Immature natural killer cell (primary cell): ENCODE results near the gene GRIA3. TPM values are rescaled to one million over a fixed set of nuclear protein-coding genes. Genes with fewer than 3 reads are reported as not detected.

ENCODE experiments used
- DNase-seq, 3 donors: peaks; one replicate each; pipeline ENCODE4 v3.0.0; 2022; ENCODE audit warnings: mixed read lengths in 1 of 3
- H3K27ac Mint-ChIP-seq, 6 donors: one replicate each; pipeline ENCODE4 v1.8.0; 2020; ENCODE audit warnings: mixed read lengths in 6 of 6, mild to moderate bottlenecking in 5 of 6, inconsistent platforms in 4 of 6, moderate library complexity in 3 of 6
- H3K27me3 Mint-ChIP-seq, 3 donors: one replicate each; pipeline ENCODE4 v1.8.0; 2020 to 2021; ENCODE audit warnings: low read depth in 3 of 3, mild to moderate bottlenecking in 3 of 3, mixed read lengths in 3 of 3, moderate library complexity in 3 of 3, inconsistent platforms in 1 of 3
- H3K36me3 Mint-ChIP-seq, 3 donors: one replicate each; pipeline ENCODE4 v1.8.0; 2020; ENCODE audit warnings: mixed read lengths in 3 of 3, inconsistent platforms in 2 of 3, mild to moderate bottlenecking in 2 of 3
- H3K4me1 Mint-ChIP-seq, 2 donors: one replicate each; pipeline ENCODE4 v1.8.0; 2020; ENCODE audit warnings: inconsistent platforms in 2 of 2, mild to moderate bottlenecking in 2 of 2, mixed read lengths in 2 of 2, moderate library complexity in 1 of 2
- H3K4me3 Mint-ChIP-seq, 5 donors: one replicate each; pipeline ENCODE4 v1.8.0; 2020; ENCODE audit warnings: mild to moderate bottlenecking in 5 of 5, mixed read lengths in 5 of 5, inconsistent platforms in 3 of 5, moderate library complexity in 3 of 5
- H3K9me3 Mint-ChIP-seq, 6 donors: one replicate each; pipeline ENCODE4 v1.8.0; 2020; ENCODE audit warnings: mild to moderate bottlenecking in 6 of 6, mixed read lengths in 6 of 6, inconsistent platforms in 4 of 6, moderate library complexity in 3 of 6
- polyA plus RNA-seq, 3 donors: library from polyadenylated mRNA; unstranded; fragments of 300-500 nt; fragmentation: Illumina TruSeq; gene quantifications; one replicate each; pipeline ENCODE4 v1.2.3, GENCODE V29; 2021

GRIA3 gene
- polyA plus RNA-seq, 3 donors from 2014 or later, result not detected

DNA sequence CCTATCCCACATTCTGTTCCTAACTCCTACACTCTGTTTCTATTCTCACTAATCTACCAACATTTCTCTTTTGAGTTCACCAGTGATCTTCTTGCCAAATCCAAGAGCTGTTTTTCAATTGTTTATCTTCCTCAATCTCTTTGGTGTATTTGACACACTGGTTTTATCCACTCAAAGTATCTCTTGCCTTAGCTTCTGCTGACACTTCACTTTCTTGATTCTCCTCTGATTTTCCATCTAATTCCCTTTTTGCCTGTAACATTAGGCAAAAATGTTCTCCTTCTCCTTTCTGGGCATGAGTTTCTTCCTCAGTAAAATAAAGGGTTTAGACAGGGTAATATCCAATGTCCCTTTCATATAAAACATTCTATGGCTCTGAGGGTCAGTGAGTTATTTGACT, 26.2 kb downstream of the GRIA3 start:
- Mint-ChIP-seq H3K4me3 (no peak overlapping the region), H3K27ac (no peak overlapping the region), H3K9me3 (peaks cover 0 to 2% (median 0%) of the 10 kb centered on the region in 6 donors), H3K36me3 (no peaks in the 10 kb centered on the region), H3K27me3 (peaks cover 0 to 5% (median under 1%) of the 10 kb centered on the region in 3 donors), H3K4me1 (no peaks in the 10 kb centered on the region)
- no peak for DNase-seq

DNA sequence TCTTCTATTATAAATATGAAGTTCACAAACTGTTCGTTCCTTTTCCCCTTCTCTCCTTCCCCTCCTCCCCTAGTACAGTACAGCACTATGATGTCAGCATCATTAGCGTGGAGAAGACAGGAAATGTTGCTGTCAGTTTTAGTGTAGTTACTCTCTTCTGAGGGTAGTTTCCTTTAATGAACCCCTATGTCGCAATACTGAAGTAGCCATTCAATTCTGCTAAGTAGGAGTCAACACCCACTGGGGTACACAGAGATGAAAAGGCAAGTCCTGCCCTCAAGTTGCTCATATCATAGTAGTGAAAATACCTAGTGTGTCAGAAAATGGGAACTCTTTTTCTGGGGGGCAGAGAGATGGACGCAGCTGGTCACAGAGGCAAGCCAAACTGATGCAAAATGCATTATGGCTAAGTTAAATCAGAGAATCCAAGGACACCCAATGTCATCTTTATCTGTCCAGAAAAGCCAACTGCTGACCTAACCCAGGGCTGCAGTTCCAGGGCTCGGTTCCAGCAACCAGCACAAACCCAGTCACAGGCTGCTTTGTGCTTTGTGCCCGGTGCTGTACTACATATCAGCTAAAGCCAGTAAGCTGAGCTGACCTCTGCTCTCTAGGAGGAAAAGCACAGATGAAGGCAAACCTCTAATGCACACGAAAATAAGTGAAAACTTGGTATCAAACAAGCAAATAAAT, 31.5 kb downstream of the GRIA3 start:
- Mint-ChIP-seq H3K4me1 (no peaks in the 10 kb centered on the region), H3K36me3 (no peaks in the 10 kb centered on the region), H3K9me3 (no peaks in the 10 kb centered on the region), H3K4me3 (no peak overlapping the region), H3K27ac (no peak overlapping the region), H3K27me3 (peaks cover 0 to 11% (median 2%) of the 10 kb centered on the region in 3 donors)
- DNase-seq, result no peak

DNA sequence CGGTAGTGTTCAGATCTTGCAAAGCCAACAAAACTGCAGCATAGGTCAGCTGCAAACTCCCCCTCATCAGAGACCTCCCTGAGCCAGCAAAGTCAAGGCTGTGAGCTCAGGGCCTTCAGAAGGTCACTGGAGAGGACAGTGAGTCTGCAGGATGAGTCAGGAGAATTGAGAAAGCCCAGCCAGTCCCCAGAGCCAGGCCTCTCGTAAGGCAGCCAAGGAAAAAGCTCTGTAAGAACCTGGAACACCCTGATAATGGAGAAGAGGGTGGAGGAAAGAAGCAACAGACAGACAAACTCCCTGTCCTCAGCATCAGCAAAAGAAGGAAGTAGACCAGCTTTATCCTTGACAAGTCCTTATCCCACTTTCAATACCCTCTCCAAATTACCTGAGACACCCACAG, 33.0 kb downstream of the GRIA3 start:
- Mint-ChIP-seq H3K27me3 (peaks cover 0 to 11% (median 2%) of the 10 kb centered on the region in 3 donors), H3K4me1 (no peaks in the 10 kb centered on the region), H3K4me3 (no peak overlapping the region), H3K36me3 (no peaks in the 10 kb centered on the region), H3K9me3 (no peaks in the 10 kb centered on the region), H3K27ac (no peak overlapping the region)
- DNase-seq, result no peak

DNA sequence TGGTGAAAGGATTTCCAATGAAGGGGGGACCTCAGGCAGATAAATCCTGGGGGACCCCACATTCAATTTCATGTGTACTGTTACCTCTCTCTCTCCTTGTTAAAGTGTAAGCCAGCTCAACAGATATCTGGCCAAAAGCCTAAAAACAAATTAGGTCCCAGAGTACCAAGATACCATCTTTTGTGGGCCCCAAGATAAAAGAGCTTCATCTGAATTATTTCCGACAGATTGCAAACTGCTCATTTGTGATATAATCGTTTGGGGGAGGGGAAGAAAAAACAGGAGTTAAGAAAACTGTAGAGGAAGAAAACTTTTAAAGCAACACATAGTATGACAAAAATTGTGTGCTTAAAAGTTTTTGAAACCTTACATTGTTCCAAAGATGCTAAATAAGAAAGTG, 33.6 kb downstream of the GRIA3 start:
- Mint-ChIP-seq H3K27me3 (peaks cover 0 to 11% (median 3%) of the 10 kb centered on the region in 3 donors), H3K9me3 (no peaks in the 10 kb centered on the region), H3K4me1 (no peaks in the 10 kb centered on the region), H3K4me3 (no peak overlapping the region), H3K27ac (no peak overlapping the region), H3K36me3 (no peaks in the 10 kb centered on the region)
- no peak for DNase-seq

- no peaks in the 10 kb centered on the region for H3K4me1 Mint-ChIP-seq
- H3K4me3 Mint-ChIP-seq, result no peak overlapping the region
- no peaks in the 10 kb centered on the region for H3K9me3 Mint-ChIP-seq
- H3K27me3 Mint-ChIP-seq, result peaks cover 0 to 11% (median 6%) of the 10 kb centered on the region in 3 donors
- DNase-seq, result no peak
- no peak overlapping the region for H3K27ac Mint-ChIP-seq
- H3K36me3 Mint-ChIP-seq, result no peaks in the 10 kb centered on the region
Observed at GRCh38 chrX:123219916-123220315, 35.8 kb downstream of the GRIA3 start.

GRCh38 chrX:123222920-123223319, 38.8 kb downstream of the GRIA3 start:
- Mint-ChIP-seq H3K27me3 (peaks cover 0 to 3% (median 2%) of the 10 kb centered on the region in 3 donors), H3K4me1 (no peaks in the 10 kb centered on the region), H3K36me3 (no peaks in the 10 kb centered on the region), H3K9me3 (no peaks in the 10 kb centered on the region), H3K27ac (no peak overlapping the region), H3K4me3 (no peak overlapping the region)
- no peak for DNase-seq

DNA sequence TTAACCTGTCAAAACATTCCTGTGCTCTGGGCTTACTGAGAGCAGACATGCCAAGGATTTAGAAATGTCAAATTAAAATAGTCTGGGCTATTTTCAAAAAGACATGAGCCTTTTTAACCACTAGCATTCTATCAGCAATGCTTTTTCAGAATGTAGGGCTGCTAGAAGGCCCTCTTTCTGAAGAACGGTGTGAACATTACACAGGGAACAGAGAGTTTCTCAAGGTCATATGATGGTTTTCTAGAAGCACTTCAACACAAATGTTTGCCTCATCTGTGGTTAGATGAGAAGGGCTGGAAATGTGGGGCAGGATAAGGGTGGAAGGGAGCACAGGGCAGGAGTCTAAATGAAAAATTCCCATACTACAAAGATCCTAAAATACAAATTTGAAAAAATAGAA, 39.3 kb downstream of the GRIA3 start:
- Mint-ChIP-seq H3K4me1 (no peaks in the 10 kb centered on the region), H3K9me3 (no peaks in the 10 kb centered on the region), H3K36me3 (no peaks in the 10 kb centered on the region), H3K4me3 (no peak overlapping the region), H3K27ac (no peak overlapping the region), H3K27me3 (peaks cover 0 to 3% (median 0%) of the 10 kb centered on the region in 3 donors)
- no peak for DNase-seq

DNA sequence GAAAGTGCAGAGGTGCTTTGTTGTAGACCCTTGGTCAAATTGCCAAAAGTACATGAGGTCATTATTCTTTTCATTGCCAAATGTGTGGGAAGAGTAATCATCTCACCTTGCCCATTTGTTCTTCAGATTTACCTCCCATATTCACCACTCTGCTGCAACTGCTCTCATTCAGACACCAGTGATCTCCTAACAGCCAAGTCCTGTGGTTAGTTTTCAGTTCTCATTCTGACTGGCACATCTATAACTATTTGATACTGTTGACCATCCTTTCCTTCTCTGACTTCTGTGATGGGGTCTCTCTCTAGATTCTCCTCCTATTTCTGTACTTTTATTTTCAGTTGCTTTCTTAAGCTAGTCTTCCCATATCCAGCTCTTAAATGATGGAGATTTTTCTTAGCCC, 39.8 kb downstream of the GRIA3 start:
- no peak for DNase-seq
- Mint-ChIP-seq H3K4me3 (no peak overlapping the region), H3K27me3 (peaks cover 0 to 3% (median 0%) of the 10 kb centered on the region in 3 donors), H3K9me3 (no peaks in the 10 kb centered on the region), H3K36me3 (no peaks in the 10 kb centered on the region), H3K4me1 (no peaks in the 10 kb centered on the region), H3K27ac (no peak overlapping the region)

- Mint-ChIP-seq H3K27ac (no peak overlapping the region), H3K4me3 (no peak overlapping the region), H3K27me3 (peaks cover 0 to 2% (median 1%) of the 10 kb centered on the region in 3 donors), H3K4me1 (no peaks in the 10 kb centered on the region), H3K36me3 (no peaks in the 10 kb centered on the region), H3K9me3 (no peaks in the 10 kb centered on the region)
- DNase-seq, result no peak
Observed at GRCh38 chrX:123230798-123231197, 46.7 kb downstream of the GRIA3 start.

GRCh38 chrX:123236859-123237258, 52.8 kb downstream of the GRIA3 start:
- Mint-ChIP-seq H3K36me3 (no peaks in the 10 kb centered on the region), H3K27ac (no peak overlapping the region), H3K4me1 (no peaks in the 10 kb centered on the region), H3K27me3 (peaks cover 2 to 3% (median 2%) of the 10 kb centered on the region in 3 donors), H3K4me3 (no peak overlapping the region), H3K9me3 (peaks cover 0 to 2% (median 0%) of the 10 kb centered on the region in 6 donors)
- no peak for DNase-seq

DNA sequence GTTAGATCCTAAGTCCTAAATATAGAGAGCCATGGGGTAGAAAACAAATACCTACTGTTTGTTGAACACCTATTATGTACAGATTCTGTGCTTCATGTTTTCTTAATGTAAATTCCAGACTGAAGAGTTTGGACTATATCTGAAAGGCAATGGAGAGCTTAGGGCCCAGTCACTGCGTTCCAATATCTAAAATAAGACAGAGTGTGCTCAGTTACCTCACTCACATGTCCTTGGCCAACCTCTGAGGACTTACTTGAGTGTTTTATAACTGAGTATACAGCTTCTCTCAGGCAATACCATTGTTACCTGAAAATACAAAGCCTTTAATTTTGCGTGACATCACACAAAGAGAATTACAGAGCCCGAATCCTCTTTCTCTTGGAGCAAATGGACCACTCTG, 53.2 kb downstream of the GRIA3 start:
- Mint-ChIP-seq H3K9me3 (peaks cover 0 to 2% (median 0%) of the 10 kb centered on the region in 6 donors), H3K36me3 (no peaks in the 10 kb centered on the region), H3K4me3 (no peak overlapping the region), H3K27ac (no peak overlapping the region), H3K27me3 (peaks cover 2 to 3% (median 2%) of the 10 kb centered on the region in 3 donors), H3K4me1 (no peaks in the 10 kb centered on the region)
- DNase-seq, result no peak

GRCh38 chrX:123254457-123254856, 70.4 kb downstream of the GRIA3 start:
- peaks cover 0 to 2% (median 0%) of the 10 kb centered on the region in 3 donors for H3K27me3 Mint-ChIP-seq
- no peak overlapping the region for H3K27ac Mint-ChIP-seq
- H3K36me3 Mint-ChIP-seq, result no peaks in the 10 kb centered on the region
- no peak overlapping the region for H3K4me3 Mint-ChIP-seq
- no peak for DNase-seq
- H3K9me3 Mint-ChIP-seq, result peaks cover 0 to 6% (median 0%) of the 10 kb centered on the region in 6 donors
- H3K4me1 Mint-ChIP-seq, result no peaks in the 10 kb centered on the region

- H3K27ac Mint-ChIP-seq, result no peak overlapping the region
- no peak for DNase-seq
- H3K4me3 Mint-ChIP-seq, result no peak overlapping the region
- H3K27me3 Mint-ChIP-seq, result peaks cover 0 to 2% (median 0%) of the 10 kb centered on the region in 3 donors
- peaks cover 0 to 6% (median 0%) of the 10 kb centered on the region in 6 donors for H3K9me3 Mint-ChIP-seq
- no peaks in the 10 kb centered on the region for H3K36me3 Mint-ChIP-seq
- H3K4me1 Mint-ChIP-seq, result no peaks in the 10 kb centered on the region
Observed at GRCh38 chrX:123256378-123256777, 72.3 kb downstream of the GRIA3 start.

GRCh38 chrX:123260920-123261418, 76.9 kb downstream of the GRIA3 start:
- no peak for DNase-seq
- Mint-ChIP-seq H3K27ac (no peak overlapping the region), H3K36me3 (no peaks in the 10 kb centered on the region), H3K27me3 (peaks cover 0 to 5% (median 0%) of the 10 kb centered on the region in 3 donors), H3K9me3 (peaks cover 0 to 6% (median 0%) of the 10 kb centered on the region in 6 donors), H3K4me1 (no peaks in the 10 kb centered on the region), H3K4me3 (no peak overlapping the region)

GRCh38 chrX:123263270-123263669, 79.2 kb downstream of the GRIA3 start:
- Mint-ChIP-seq H3K9me3 (peaks cover 0 to 3% (median 0%) of the 10 kb centered on the region in 6 donors), H3K27ac (no peak overlapping the region), H3K4me1 (no peaks in the 10 kb centered on the region), H3K36me3 (no peaks in the 10 kb centered on the region), H3K27me3 (peaks cover 0 to 11% (median 0%) of the 10 kb centered on the region in 3 donors), H3K4me3 (no peak overlapping the region)
- no peak for DNase-seq
